Fibroblast of mammary gland (primary cell): ENCODE measurements around the gene LRP1B.

ENCODE experiments used
- DNase-seq: peaks from one replicate; pipeline ENCODE4 v3.0.0-alpha.2; 2010; ENCODE audit warnings: low read depth
- H3K4me3 ChIP-seq: 2 replicates; pipeline ENCODE4 v1.5.1; 2011; ENCODE audit warnings: low read depth, mild to moderate bottlenecking, low read length, moderate library complexity; ENCODE audit not compliant: control insufficient read depth
- CTCF ChIP-seq: conservative IDR thresholded peaks from 2 replicates; pipeline ENCODE4 v1.5.1; 2011; ENCODE audit warnings: low read depth, low read length, inconsistent platforms; ENCODE audit not compliant: control insufficient read depth, insufficient read depth

Gene LRP1B

GRCh38 chr2:141151611-141152286 is 979.1 kb downstream of the LRP1B start:
- TF ChIP-seq CTCF = no peak
- no peak for DNase-seq
- H3K4me3 ChIP-seq = no peak overlapping the region

GRCh38 chr2:141142025-141142424 is 988.8 kb downstream of the LRP1B start:
- no peak for TF ChIP-seq CTCF
- no peak for DNase-seq
- no peak overlapping the region for H3K4me3 ChIP-seq

GRCh38 chr2:141137122-141137693 is 993.6 kb downstream of the LRP1B start:
- TF ChIP-seq CTCF = no peak
- no peak for DNase-seq
- no peak overlapping the region for H3K4me3 ChIP-seq

- H3K4me3 ChIP-seq = no peak overlapping the region
- TF ChIP-seq CTCF = no peak
- no peak for DNase-seq
These were observed 996.9 kb downstream of the LRP1B start for GRCh38 chr2:141133883-141134282.

- DNase-seq = no peak
- no peak for TF ChIP-seq CTCF
These were observed 1005.4 kb downstream of the LRP1B start for GRCh38 chr2:141125432-141125831.

GRCh38 chr2:141118836-141119235 is 1012.0 kb downstream of the LRP1B start:
- no peak for DNase-seq
- TF ChIP-seq CTCF = no peak
- no peak overlapping the region for H3K4me3 ChIP-seq

More at GRCh38 chr2:141125432-141125831, 1005.4 kb downstream of the LRP1B start:
- no peak overlapping the region for H3K4me3 ChIP-seq
